Measurements from ENCODE around the gene FMN2.

Gene FMN2

DNA sequence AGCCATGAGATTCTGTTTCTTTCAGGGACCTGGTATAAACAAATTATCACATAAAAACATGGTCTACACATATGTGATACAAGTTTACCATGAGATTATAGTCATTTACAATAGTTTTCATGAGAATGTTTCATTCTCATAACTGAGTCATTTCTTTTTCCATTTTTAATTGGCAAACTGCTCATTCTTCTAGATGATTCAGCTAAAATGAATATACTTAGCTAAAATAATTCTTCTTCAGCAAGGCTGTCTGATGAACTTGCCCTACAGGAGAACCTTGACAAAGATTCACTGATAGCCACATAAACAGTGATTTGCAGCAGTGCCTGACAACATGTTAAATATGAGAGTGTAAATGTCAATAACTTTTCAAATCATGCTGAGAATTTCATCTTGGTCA lies 253.2 kb downstream of the FMN2 start:
- TF ChIP-seq, protein P1, sequence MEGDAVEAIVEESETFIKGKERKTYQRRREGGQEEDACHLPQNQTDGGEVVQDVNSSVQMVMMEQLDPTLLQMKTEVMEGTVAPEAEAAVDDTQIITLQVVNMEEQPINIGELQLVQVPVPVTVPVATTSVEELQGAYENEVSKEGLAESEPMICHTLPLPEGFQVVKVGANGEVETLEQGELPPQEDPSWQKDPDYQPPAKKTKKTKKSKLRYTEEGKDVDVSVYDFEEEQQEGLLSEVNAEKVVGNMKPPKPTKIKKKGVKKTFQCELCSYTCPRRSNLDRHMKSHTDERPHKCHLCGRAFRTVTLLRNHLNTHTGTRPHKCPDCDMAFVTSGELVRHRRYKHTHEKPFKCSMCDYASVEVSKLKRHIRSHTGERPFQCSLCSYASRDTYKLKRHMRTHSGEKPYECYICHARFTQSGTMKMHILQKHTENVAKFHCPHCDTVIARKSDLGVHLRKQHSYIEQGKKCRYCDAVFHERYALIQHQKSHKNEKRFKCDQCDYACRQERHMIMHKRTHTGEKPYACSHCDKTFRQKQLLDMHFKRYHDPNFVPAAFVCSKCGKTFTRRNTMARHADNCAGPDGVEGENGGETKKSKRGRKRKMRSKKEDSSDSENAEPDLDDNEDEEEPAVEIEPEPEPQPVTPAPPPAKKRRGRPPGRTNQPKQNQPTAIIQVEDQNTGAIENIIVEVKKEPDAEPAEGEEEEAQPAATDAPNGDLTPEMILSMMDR (IDR thresholded peaks at IDR 0.05): no peak
- no peak overlapping the region for H3K27ac ChIP-seq

DNA sequence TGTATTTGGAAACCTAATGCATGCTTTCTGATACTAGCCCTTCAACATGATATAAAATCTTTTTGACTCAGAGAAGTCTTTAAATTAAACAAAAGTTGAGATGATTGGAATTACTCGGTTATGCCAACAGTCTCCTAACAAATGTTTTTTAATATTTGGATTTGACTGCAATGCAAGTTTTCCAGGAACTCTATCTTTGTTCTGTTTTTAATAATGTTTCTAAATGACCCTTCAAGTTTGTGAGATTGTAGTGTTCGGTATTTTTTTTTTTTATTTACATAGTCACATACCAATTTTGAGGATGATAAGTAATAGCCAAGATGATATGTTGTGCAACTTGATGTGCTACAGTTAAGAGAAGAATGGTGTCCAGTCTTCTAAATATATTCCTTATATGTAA lies 258.0 kb downstream of the FMN2 start:
- no peak overlapping the region for H3K4me3 ChIP-seq (ENCODE audit: low read depth in 1 of 2, low read length in 1 of 2)
- no peaks in the 10 kb centered on the region for H3K4me1 ChIP-seq (ENCODE audit: control insufficient read depth in 1 of 2, insufficient read depth in 1 of 2, low read depth in 1 of 2, low read length in 1 of 2)
- no peak overlapping the region for H3K27ac ChIP-seq
- H3K36me3 ChIP-seq: no peaks in the 10 kb centered on the region
- H3K9me3 ChIP-seq: no peaks in the 10 kb centered on the region
- TF ChIP-seq, protein P1 (IDR thresholded peaks at IDR 0.05): no peak
- H3K27me3 ChIP-seq: no peaks in the 10 kb centered on the region

More for the DNA sequence above, 253.2 kb downstream of the FMN2 start:
- no peaks in the 10 kb centered on the region for H3K9me3 ChIP-seq
- H3K36me3 ChIP-seq: no peaks in the 10 kb centered on the region
- H3K4me3 ChIP-seq (ENCODE audit: low read depth in 1 of 2, low read length in 1 of 2): no peak overlapping the region
- no peaks in the 10 kb centered on the region for H3K27me3 ChIP-seq
- H3K4me1 ChIP-seq (ENCODE audit: control insufficient read depth in 1 of 2, insufficient read depth in 1 of 2, low read depth in 1 of 2, low read length in 1 of 2): no peaks in the 10 kb centered on the region

DNA sequence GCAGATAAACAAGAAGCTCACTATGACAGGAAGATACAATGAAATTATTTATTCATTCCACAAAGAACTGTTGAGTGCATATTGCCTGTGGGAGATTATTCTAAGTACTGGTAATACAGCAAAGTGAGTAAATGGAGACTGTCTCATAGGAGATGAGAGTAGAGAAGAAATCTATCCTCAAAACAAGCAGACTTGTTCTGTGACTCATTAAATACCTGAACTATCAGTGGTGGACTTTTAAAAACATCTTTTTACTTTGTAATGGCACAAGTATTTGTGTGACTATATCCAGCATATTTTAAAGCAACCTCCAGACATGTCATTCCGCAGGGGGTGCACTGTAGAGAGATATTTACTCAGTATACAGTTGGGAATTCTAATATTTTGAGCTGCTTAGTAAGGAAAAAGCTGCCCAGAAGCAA lies 259.2 kb downstream of the FMN2 start:
- no peaks in the 10 kb centered on the region for H3K4me1 ChIP-seq (ENCODE audit: control insufficient read depth in 1 of 2, insufficient read depth in 1 of 2, low read depth in 1 of 2, low read length in 1 of 2)
- H3K9me3 ChIP-seq: no peaks in the 10 kb centered on the region
- H3K4me3 ChIP-seq (ENCODE audit: low read depth in 1 of 2, low read length in 1 of 2): no peak overlapping the region
- no peaks in the 10 kb centered on the region for H3K36me3 ChIP-seq
- TF ChIP-seq, protein P1 (IDR thresholded peaks at IDR 0.05): no peak
- H3K27ac ChIP-seq: no peak overlapping the region
- no peaks in the 10 kb centered on the region for H3K27me3 ChIP-seq

DNA sequence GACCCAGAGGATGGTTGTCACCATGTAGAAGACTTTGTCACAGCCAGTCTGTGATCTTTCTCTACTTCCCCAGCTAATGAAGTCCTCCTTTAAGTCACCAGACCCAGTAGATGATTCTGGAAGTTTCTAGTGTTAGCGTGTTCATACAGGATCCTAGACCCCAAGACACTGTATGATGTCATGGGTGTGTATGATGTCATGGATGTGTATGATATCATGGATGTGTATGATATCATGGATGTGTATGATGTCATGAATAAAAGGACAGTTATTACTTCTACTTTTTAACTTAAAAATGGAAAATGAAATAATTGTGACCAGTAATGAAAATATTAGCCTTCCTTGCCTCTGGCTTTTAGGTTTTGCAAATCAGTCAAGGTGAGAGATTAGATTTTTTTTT lies 260.0 kb downstream of the FMN2 start:
- H3K27ac ChIP-seq: no peak overlapping the region
- H3K9me3 ChIP-seq: no peaks in the 10 kb centered on the region
- no peaks in the 10 kb centered on the region for H3K4me1 ChIP-seq (ENCODE audit: control insufficient read depth in 1 of 2, insufficient read depth in 1 of 2, low read depth in 1 of 2, low read length in 1 of 2)
- TF ChIP-seq, protein P1 (IDR thresholded peaks at IDR 0.05): no peak
- no peak overlapping the region for H3K4me3 ChIP-seq (ENCODE audit: low read depth in 1 of 2, low read length in 1 of 2)
- no peaks in the 10 kb centered on the region for H3K36me3 ChIP-seq
- no peaks in the 10 kb centered on the region for H3K27me3 ChIP-seq

DNA sequence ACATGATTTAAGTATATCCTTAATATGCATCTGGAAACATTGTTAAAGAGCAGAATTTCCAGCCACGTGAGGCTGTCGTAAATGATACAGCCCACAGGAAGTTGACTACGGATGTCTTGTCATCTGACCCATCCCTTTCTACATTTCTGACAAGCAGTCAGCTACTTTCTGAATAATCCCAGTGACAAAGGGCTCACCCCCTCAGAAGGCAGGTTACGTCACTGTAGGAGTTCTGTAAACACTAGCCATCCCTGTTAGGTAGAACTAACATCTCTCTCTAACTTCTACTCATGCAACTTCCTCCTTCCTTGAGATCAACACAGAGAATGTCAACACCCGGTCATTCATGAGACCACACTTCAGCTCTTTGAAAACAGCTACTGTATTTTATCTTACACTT lies 261.1 kb downstream of the FMN2 start:
- TF ChIP-seq, protein P1 (IDR thresholded peaks at IDR 0.05): no peak
- H3K4me1 ChIP-seq (ENCODE audit: control insufficient read depth in 1 of 2, insufficient read depth in 1 of 2, low read depth in 1 of 2, low read length in 1 of 2): no peaks in the 10 kb centered on the region
- no peak overlapping the region for H3K4me3 ChIP-seq (ENCODE audit: low read depth in 1 of 2, low read length in 1 of 2)
- no peak overlapping the region for H3K27ac ChIP-seq
- no peaks in the 10 kb centered on the region for H3K27me3 ChIP-seq
- no peaks in the 10 kb centered on the region for H3K9me3 ChIP-seq
- H3K36me3 ChIP-seq: no peaks in the 10 kb centered on the region

DNA sequence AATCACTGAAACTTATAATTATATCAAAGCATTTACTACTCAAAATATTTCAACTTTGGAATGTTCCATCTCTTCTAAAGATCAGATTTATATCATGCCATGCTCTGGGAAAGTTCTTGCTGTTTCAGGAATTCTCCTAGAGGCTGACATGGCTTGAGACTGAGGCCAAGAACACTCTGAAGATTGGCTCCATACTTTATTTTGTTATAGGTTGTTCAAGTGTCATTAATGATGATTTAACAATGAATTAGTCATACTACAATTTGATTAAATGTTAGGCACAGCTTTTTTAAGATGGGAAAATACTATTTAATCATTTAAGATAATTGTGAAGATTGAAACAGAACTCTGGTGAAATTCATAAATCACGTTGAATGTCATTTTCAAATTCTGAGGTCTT lies 264.9 kb downstream of the FMN2 start:
- H3K27ac ChIP-seq: no peak overlapping the region
- TF ChIP-seq, protein P1 (IDR thresholded peaks at IDR 0.05): no peak
- no peak overlapping the region for H3K4me3 ChIP-seq (ENCODE audit: low read depth in 1 of 2, low read length in 1 of 2)
- H3K27me3 ChIP-seq: no peaks in the 10 kb centered on the region
- no peaks in the 10 kb centered on the region for H3K9me3 ChIP-seq
- no peaks in the 10 kb centered on the region for H3K4me1 ChIP-seq (ENCODE audit: control insufficient read depth in 1 of 2, insufficient read depth in 1 of 2, low read depth in 1 of 2, low read length in 1 of 2)
- no peaks in the 10 kb centered on the region for H3K36me3 ChIP-seq
